Stimulated activated CD8-positive, alpha-beta memory T cell treated with anti-CD3 and anti-CD28 coated beads, Interleukin-12 subunit alpha, Interleukin-12 subunit beta, amount 100 ng/mL, for 24 hours (primary cell): ENCODE data around the gene NPTN.
"Not testable (repeated sequence)": the region's sequence is repeated elsewhere in the genome, so short reads cannot be mapped to it uniquely, and the experiment has no call there.

Experiments
- DNase-seq: peaks from one replicate; pipeline ENCODE4 v3.0.0-alpha.2; 2020; ENCODE audit errors: extremely low read depth

NPTN gene

DNA sequence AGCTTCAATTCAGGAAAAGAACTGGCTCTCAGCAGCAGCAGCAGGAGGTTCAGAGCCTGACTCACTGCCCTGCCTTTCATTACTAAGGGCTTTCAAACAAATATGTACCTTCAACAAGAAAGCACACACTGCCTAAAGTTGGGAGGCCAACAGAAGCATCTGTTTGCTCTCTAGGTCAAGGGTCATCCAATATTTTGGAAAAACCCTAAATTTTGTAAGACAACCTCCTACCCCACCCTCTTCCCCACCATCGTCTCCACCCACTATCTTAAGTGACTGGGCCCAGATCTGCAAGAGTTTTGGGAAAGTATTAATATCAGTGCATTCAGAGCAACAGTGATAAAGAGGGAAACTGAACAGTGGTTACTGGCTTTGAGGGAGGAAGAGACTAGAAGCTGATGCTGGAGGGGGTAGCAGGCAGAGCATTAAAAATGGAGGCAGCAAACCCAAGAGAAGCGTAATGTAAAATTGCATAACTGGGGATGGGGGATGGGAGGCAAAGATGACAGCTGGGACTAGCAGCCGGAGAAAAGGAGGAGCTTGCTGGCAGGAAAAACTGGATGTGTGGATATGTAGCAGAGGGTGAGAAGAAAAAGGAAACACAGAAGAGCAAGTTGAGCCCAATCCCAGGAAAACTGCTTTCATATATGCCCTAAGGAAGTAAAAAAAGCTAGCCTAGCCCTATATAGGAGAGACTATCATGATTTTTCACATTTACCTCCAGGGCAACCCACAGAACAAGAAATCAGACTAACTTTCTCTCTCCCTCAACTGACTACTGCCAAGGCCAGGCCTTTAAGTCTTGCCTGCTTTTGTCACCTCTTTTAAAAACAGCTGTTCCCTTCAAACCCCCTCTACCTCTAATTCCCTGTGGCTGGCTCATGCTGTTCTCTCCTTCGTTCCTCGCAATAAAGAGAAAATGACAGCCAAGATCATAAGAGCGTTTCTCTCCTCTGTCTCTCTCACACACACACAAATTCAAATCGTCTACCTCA is 31.4 kb downstream of the NPTN start:
- DNase-seq: no peak

GRCh38 chr15:73600413-73601335 is 32.5 kb downstream of the NPTN start:
- DNase-seq: no peak

DNA sequence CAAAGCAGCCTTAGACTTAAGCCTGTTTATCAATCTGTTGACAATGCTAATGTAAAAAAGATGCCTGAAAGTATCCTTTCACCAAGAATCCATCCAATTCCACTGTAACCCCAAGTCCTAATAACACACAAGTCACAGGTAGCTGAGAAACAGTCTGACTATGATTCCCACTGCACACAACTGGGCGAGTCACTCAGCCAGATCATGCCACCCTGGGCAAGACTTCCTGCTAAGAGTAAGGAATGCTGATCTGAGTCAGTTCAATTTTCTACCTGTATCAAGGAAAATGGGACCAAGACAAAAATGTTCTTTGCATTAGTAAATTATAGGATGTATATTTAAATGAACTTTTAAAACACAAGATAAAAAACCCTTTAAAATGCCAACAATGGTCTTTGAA is 33.3 kb downstream of the NPTN start:
- DNase-seq: no peak

GRCh38 chr15:73598530-73599160 is 34.5 kb downstream of the NPTN start:
- no peak for DNase-seq

DNA sequence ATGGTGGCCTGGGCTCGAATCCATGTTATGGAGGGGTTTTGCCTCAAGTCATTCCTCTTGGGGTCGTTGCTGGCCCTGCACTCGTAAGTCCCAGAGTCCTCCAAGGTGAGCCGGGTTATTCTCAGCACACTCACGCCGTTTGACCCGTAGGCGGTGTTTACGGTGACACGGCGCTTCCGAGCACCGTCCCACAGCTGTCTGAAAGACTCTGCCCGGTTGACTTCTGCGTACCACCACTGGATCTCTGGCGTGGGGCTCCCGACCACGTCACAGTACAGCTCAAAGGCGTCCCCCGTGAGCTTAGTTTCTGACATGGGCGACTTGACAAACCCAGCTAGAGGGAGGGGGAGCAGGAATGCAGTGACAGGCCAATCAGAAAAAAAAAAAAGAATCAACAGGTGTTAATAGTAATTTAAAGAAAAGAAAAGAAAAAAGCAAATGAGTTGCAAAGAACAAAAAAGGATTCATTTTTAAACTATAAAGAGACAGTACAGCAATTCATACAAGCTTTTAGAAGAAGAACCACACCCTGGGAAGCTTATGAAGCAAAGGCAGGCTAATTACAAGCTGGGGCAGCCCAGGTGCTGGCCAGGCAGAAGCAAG is 36.1 kb downstream of the NPTN start:
- DNase-seq: no peak

DNA sequence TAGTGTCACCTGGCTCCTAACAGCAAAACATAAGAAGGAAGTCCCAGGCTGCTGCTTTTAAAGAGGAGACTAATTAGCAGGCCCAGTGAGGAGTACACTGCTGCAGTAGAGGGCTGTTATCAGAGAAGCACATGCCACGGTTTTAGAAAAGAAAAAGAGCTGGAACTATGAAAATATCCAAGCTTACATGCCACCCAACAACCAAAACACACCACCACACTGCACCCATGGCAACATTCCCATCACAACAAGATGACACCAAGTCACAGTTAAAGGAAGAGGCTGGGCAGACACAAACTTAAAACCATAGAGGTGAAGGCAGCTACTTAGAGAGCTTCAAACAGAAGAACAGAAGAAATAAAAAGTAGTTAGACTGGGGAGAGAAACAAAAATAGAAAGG is 37.0 kb downstream of the NPTN start:
- no peak for DNase-seq

GRCh38 chr15:73594109-73594508 is 39.1 kb downstream of the NPTN start:
- DNase-seq: no peak

DNA sequence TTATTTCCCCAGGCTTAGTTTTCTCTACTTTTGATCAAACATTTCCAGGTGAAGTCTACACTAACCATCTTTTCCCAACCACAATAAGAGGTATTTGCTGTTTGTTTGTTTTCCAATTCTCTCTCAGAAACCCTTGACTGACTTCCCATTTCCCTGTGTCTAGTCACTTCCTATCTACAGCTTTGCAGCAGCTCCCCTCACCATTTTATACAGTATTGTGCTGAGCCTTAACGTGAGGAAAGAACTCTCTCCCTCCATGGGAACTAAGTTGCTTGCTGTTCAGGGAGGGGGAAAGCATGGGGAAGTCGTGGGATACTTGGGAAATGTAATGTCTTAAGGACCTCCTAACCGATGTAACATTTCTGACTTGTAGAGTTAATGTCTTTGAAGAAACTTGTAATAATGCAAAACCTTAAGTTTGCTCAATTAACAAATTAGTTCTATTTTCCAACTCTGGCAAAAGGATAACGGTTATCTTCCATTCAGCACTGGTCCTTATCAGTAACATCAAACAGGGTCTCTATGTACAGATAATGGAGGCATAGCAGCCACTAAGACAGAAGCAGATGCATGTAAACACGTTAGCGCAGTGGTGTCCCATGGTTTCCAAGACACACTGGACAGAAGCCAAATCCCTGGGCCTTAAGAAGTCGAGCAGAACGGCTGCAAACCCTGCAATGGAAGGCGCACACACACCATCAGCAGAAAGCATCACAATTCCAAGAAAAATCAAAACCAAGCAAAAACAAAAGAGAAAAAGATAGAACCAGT is 39.7 kb downstream of the NPTN start:
- DNase-seq: no peak

- no peak for DNase-seq
Measured at GRCh38 chr15:73590263-73590662, 42.9 kb downstream of the NPTN start.

- DNase-seq: no peak
Measured at GRCh38 chr15:73589766-73590165, 43.4 kb downstream of the NPTN start.

- no peak for DNase-seq
Measured at GRCh38 chr15:73585871-73586654, 47.1 kb downstream of the NPTN start.

DNA sequence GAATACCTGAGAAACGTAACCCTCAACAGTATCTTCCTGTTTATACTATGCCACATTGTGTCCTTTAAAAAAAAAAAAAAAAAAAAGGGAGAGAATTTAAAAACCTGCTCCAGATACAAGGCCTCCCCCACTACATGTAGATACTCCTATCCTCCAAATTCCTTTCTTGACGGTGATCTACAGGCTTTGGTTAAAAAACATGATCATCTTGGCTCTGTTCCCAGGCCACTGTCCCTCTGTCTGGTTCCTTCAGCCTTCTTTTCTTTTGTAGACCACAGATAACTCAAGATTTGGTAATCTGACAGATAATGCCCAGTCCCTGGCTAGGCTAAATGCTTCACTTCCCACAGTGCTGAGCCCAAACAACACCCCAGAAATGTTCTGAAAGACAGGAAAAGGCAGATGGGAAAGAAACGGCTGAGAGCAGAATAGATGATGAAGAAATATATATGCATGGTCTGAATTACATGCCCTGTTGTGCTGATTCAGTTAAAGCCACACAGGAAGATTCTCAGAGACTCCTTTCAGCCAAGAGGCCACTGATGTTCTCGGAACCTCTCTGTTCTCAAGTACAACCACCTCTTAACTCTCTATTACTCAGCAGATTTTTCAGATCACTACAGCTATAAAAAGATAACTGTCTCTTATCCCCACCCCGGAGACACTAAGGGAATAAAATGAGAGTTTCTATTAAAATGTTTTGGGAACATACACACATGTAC is 48.3 kb downstream of the NPTN start:
- no peak for DNase-seq

DNA sequence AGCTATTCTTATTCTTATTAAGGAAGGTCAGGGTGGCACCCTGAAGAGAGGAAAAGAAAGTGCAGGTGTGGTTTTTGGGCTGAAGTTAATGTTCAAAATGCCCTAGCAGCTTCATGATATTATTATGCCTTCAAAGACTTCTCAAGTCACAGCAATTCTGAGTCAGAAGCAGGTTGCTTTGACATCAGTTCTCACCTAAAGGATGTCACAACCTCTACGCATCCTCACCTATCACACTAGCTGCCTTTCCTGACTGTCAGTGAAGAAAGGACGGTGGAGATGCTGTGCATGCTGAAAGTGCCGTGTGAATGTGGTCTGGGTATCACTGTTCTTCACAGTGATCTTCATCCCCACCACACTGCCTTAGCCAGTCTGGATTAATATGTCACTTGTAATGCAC is 49.6 kb downstream of the NPTN start:
- DNase-seq: no peak

- DNase-seq: no peak
Measured at GRCh38 chr15:73582851-73583379, 50.3 kb downstream of the NPTN start.

- DNase-seq: no peak
Measured at GRCh38 chr15:73578026-73578425, 55.2 kb downstream of the NPTN start.

DNA sequence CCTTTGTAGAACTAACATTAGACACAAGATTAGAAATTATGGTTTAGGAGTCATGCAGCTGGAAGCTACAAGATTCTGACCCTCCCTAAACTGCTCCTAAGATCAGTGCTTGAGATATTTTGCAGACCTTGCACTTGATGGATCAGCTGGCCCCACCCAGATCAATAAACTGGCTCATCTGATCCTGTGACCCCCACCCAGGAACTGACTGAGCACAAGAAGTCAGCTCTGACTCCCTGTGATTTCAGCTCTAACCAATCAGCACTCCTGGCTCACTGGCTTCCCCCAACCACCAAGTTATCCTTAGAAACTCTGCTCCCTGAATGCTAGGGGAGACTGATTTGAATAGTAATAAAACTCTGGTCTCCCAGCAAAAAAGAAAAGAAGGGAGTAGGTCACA is 55.6 kb downstream of the NPTN start:
- not testable (repeated sequence) for DNase-seq

GRCh38 chr15:73575636-73576247 is 57.4 kb downstream of the NPTN start:
- no peak for DNase-seq

DNA sequence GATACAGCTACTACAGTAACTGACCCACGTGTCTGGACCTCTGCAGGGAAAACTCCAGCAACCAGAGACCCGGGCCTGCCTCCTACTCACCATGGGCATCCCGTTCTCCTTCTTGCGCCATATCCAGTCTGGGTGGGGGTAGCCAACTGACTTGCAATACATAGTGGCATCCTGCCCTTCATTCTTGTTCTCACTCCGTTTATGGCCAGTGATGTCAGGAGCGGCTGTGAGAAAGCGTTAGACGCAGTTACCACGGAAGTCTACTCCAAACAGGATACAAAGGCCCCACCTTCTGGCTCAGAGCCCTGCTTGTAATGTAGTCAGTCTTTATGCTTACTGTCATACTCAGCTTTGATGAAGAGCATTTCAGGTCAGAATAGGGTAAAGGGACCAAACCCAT is 59.6 kb downstream of the NPTN start:
- DNase-seq: no peak

- DNase-seq: no peak
Measured at GRCh38 chr15:73573037-73573436, 60.2 kb downstream of the NPTN start.
